Measurements from ENCODE around the gene NOTCH1.

- TF ChIP-seq CTCF (IDR thresholded peaks at IDR 0.05; ENCODE audit: insufficient read depth, low read length) (no peak), GABPA (IDR thresholded peaks at IDR 0.05; ENCODE audit: low read depth) (no peak), POLR2AphosphoS5 (IDR thresholded peaks at IDR 0.05; ENCODE audit: low read depth) (no peak)
Measured at GRCh38 chr9:136496801-136497620, 48.8 kb downstream of the NOTCH1 start.

Measured in HL-60 (cell line).